AG04450 (cell line): ENCODE results near the gene NEK3. TPM values are rescaled to one million over a fixed set of nuclear protein-coding genes. Genes with fewer than 3 reads are reported as not detected.
"Not testable (repeated sequence)": the region's sequence is repeated elsewhere in the genome, so short reads cannot be mapped to it uniquely, and the experiment has no call there.

Experiments
- CTCF ChIA-PET: fragments of 300-600, 350-600 bp; formaldehyde crosslinking; extraction: SDS; loops from one replicate; lab custom pipeline; 2022; ENCODE audit warnings: antibody characterized with exemption, inconsistent platforms; lab: Charles Lee
- POLR2A ChIA-PET: fragments of 350-600 bp; formaldehyde crosslinking; extraction: SDS; loops from one replicate; lab custom pipeline; 2021; ENCODE audit warnings: antibody characterized with exemption, inconsistent platforms; lab: Yijun Ruan, JAX
- DNase-seq: peaks from one replicate; pipeline ENCODE4 v3.0.0-alpha.2; 2011; ENCODE audit warnings: low read depth, low spot score
- H3K27ac ChIP-seq: one replicate; pipeline ENCODE4 v1.5.1; 2012; ENCODE audit warnings: low read depth, low read length, control low read depth
- H3K27me3 ChIP-seq: one replicate; pipeline ENCODE4 v1.6.0; 2012; ENCODE audit warnings: low read length; ENCODE audit not compliant: control insufficient read depth, insufficient read depth
- H3K4me3 ChIP-seq: 2 replicates; pipeline ENCODE4 v1.5.1; 2011; ENCODE audit warnings: mild to moderate bottlenecking, low read depth, low read length, control low read depth
- H3K9me3 ChIP-seq: 2 replicates; pipeline ENCODE4 v1.5.1; 2012; ENCODE audit warnings: low read length; ENCODE audit not compliant: control insufficient read depth, insufficient read depth
- polyA minus RNA-seq: library from RNA; depleted of rRNA, polyadenylated mRNA; stranded (reverse); fragments of >200 nt; gene quantifications from 2 replicates; pipeline ENCODE4 v1.2.3, GENCODE V29; 2011; rRNA and poly(A)+ RNA removed
- polyA plus RNA-seq: library from polyadenylated mRNA; depleted of rRNA; stranded (reverse); fragments of >200 nt; gene quantifications from 2 replicates; pipeline ENCODE4 v1.2.3, GENCODE V29; 2011; rRNA removed
- TF ChIP-seq, protein P1 (sequence below): IDR thresholded peaks from 2 replicates; pipeline ENCODE4 v1.5.1; 2011; ENCODE audit warnings: low read depth, low read length, control low read depth, inconsistent platforms

Gene NEK3, protein sequence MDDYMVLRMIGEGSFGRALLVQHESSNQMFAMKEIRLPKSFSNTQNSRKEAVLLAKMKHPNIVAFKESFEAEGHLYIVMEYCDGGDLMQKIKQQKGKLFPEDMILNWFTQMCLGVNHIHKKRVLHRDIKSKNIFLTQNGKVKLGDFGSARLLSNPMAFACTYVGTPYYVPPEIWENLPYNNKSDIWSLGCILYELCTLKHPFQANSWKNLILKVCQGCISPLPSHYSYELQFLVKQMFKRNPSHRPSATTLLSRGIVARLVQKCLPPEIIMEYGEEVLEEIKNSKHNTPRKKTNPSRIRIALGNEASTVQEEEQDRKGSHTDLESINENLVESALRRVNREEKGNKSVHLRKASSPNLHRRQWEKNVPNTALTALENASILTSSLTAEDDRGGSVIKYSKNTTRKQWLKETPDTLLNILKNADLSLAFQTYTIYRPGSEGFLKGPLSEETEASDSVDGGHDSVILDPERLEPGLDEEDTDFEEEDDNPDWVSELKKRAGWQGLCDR
- polyA plus RNA-seq (14.2 and 16.0 TPM in 2 replicates), polyA minus RNA-seq (3.9 and 10.8 TPM in 2 replicates)

DNA sequence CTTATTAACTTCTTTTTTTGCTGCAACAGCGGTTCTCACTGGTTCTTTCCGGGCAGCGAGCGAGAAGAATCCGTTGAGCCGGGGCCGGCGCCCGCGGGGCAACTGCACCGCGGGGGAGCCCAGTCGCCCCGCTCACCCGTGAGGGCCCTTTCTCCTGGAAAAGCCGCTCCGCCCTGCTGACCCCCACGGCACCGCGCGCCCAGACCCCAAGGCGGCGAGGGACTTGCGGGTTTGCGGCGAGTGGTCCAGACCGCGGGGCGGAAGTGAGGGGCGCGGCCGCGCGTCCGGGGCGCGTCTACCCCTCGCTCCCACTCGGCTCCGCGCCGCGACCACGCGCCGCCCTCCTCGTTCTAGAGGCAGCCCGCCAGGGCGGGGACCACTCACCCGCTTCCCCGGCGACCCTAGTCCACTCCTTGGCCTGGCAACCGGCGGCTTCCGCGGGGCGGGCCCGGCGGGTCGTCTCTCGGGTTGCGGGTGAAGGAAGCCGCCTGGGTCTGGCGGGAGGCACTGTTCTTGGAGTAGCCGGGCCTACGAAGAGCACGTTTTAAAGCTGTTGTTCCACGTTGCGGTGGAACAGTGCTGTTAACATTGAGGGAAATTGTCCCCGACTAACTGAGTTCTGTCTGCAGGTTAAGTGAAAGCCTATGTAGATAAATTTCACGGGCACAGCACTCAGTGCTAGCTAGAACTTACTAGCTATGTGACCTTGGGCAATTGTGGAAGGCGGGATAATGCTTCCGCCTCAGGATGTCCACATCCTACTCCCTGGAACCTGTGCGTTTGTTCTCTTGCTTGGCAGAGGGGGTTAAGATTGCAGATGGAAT, at the start of gene NEK3:
NEK3 (minus strand) TSS at position 439 of the 824 bp plus-strand sequence. CDS start 3,406 bp downstream, outside the sequence.
- peak; percentile 10 for DNase-seq
- H3K9me3 ChIP-seq, result no peaks in the 10 kb centered on the region
- ChIA-PET POLR2A (interaction anchor here (0.5 to 0.7 kb wide), 5 partner anchors 19 to 714 kb away, joined by 3 to 4 read pairs (median 3); no protein-coding TSS in a partner anchor), CTCF (interaction anchor here (1.1 to 1.7 kb wide), 2 partner anchors 30 to 291 kb away, joined by 5 to 6 read pairs; partner anchors contain the start of gene NEK5)
- no peaks in the 10 kb centered on the region for H3K27me3 ChIP-seq
- peak within 1 kb of the TSS; percentile 68 for H3K4me3 ChIP-seq
- H3K27ac ChIP-seq, result peak within 1 kb of the TSS; percentile 55
- TF ChIP-seq, protein P1, sequence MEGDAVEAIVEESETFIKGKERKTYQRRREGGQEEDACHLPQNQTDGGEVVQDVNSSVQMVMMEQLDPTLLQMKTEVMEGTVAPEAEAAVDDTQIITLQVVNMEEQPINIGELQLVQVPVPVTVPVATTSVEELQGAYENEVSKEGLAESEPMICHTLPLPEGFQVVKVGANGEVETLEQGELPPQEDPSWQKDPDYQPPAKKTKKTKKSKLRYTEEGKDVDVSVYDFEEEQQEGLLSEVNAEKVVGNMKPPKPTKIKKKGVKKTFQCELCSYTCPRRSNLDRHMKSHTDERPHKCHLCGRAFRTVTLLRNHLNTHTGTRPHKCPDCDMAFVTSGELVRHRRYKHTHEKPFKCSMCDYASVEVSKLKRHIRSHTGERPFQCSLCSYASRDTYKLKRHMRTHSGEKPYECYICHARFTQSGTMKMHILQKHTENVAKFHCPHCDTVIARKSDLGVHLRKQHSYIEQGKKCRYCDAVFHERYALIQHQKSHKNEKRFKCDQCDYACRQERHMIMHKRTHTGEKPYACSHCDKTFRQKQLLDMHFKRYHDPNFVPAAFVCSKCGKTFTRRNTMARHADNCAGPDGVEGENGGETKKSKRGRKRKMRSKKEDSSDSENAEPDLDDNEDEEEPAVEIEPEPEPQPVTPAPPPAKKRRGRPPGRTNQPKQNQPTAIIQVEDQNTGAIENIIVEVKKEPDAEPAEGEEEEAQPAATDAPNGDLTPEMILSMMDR, result no peak

DNA sequence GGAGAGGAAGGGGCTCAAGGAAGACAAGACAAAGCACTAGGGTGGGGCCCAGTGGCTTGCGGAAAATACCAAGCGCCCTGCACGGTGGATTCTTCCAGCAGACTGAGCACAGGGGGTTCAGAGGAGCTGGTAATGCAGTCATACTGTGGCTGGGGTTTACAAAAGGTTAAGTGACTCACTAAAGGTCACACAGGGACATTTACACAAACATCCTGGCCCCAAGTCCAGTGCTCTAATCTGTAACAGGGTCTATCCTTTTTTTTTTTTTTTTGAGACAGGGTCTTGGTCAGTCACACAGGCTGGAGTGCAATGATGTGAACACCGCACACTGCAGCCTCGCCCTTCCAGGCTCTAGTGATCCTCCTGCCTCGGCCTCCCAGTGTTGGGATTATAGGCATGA, 49.0 kb upstream of the NEK3 start:
- DNase-seq, H3K27ac ChIP-seq, POLR2A ChIA-PET, H3K27me3 ChIP-seq, H3K4me3 ChIP-seq, H3K9me3 ChIP-seq, CTCF ChIA-PET: not testable (repeated sequence)

DNA sequence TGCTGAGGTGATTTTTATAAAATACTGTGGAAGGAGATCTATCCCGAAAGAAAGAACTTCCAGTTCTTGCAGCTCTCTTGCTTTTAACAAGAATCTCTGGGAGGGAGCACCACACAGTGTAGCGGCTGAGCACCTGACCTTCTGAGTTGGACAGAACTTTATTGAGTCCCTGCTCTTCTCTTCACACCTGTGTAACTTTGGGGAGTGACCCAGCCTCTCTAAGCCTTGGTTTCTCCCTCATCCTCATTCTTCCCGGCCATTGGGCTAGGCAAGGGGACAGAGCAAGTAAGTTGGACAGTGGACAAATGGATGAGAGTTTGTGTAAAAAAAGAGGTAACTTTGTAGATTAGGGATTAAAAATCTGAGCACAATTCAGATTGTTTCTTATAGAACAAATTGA, 48.5 kb upstream of the NEK3 start:
- H3K9me3 ChIP-seq, CTCF ChIA-PET, POLR2A ChIA-PET, H3K27ac ChIP-seq, H3K4me3 ChIP-seq, H3K27me3 ChIP-seq, DNase-seq: not testable (repeated sequence)

DNA sequence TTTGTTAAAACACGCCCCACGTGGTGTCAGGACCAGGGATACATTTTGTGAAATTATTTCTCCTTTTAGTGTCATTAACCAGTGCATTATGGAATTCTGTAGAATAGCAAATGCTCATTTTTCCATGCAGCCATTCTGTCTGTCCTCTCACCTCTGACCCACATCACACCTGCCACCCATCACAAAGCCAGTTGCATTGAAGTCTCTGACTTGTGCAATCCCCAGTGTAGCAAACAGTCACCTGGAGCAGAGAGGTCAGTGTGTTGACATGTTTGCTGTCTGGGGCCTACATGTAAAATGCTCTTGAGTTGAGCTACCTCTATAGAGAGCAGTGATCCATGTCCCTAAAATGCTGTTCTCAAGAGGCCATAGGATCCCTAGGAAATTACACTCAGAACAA, 47.9 kb upstream of the NEK3 start:
- DNase-seq, H3K27ac ChIP-seq, H3K9me3 ChIP-seq, H3K4me3 ChIP-seq, POLR2A ChIA-PET, CTCF ChIA-PET, H3K27me3 ChIP-seq: not testable (repeated sequence)

DNA sequence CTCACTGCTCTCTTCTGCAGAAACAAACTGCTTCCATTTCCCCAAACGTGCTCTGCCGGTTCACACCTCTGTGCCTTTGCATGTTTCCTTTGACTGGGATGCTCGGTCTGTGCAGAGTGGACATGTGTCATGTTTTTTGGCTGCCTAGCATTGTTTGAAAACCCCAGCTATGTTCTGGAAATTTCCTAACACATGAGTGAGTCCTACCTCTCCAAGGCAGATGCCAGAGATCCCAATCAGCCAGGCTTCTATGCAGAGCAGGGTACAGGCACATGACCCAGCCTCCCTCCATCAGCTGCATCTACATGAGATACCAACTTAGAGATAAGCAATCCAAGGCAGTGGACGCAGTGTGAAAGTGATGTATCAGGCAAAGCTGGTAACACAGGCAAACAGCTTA, 45.1 kb upstream of the NEK3 start:
- POLR2A ChIA-PET, result interaction anchor here (0.8 kb wide), 1 partner anchor 246 kb away, joined by 4 read pairs; the partner anchor contains the start of gene VPS36
- DNase-seq, result not testable (repeated sequence)
- CTCF ChIA-PET, result interaction anchor here (1.3 kb wide), 1 partner anchor 246 kb away, joined by 4 read pairs; the partner anchor contains the start of gene VPS36

DNA sequence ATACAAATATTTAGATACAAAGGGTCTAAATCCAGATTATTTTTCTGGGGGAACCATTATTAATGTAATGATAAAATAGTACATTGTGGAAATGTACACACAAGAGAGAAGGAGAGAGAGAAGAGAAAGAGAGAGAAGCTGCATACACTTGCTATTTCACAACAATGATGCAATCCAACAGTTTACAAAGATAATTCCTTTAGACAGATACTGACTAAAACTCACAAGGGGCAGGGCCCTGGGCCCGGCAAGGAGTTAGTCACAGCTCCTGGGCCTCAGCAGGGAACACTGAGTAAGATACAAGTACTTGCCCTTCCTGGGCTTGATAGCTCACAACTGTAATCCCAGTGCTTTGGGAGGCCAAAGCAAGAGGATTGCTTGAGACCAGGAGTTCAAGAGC, 44.5 kb upstream of the NEK3 start:
- peak; percentile 80 for DNase-seq
- H3K4me3 ChIP-seq, H3K27ac ChIP-seq, H3K27me3 ChIP-seq, H3K9me3 ChIP-seq: not testable (repeated sequence)
- ChIA-PET CTCF (interaction anchor here (1.2 to 4.7 kb wide), 3 partner anchors 247 to 389 kb away, joined by 4 to 28 read pairs (median 4); partner anchors contain the start of gene VPS36), POLR2A (interaction anchor here (0.8 kb wide), 2 partner anchors 10 to 247 kb away, joined by 4 read pairs; partner anchors contain the start of gene VPS36)

More for the DNA sequence above, 45.1 kb upstream of the NEK3 start:
- H3K27ac ChIP-seq, H3K27me3 ChIP-seq, H3K9me3 ChIP-seq, H3K4me3 ChIP-seq: not testable (repeated sequence)

DNA sequence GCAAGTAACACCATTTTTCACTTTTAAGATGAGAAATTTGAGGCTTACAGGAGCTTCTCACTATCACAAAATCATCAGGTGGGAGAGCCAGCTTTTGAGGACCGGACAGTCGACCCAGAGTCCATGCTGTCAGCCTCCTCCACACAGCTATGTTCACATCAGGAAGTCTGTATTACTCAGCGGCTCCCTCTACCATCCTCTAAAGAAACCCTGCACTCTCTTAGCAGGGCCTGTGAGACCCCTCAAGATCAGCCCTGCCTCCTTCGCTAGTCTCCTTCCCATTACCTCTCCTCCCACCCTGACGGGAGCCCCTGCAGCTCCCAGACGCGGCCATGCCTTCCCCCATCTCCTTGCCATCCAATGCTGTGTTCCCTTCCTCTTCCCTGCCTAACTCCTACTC, 43.1 kb upstream of the NEK3 start:
- not testable (repeated sequence) for H3K9me3 ChIP-seq

More for the DNA sequence above, 43.1 kb upstream of the NEK3 start:
- CTCF ChIA-PET, result interaction anchor here (0.6 to 4.7 kb wide), 8 partner anchors 11 to 388 kb away, joined by 3 to 28 read pairs (median 3); partner anchors contain the start of gene NEK5
- H3K27ac ChIP-seq, POLR2A ChIA-PET, DNase-seq, H3K4me3 ChIP-seq, H3K27me3 ChIP-seq: not testable (repeated sequence)
